Right lobe of liver (tissue), 5 donors: ENCODE results near the gene ALPK1. TPM values are rescaled to one million over a fixed set of nuclear protein-coding genes. Genes with fewer than 3 reads are reported as not detected.

Experiments
- total RNA-seq, 6 experiments: library from RNA; depleted of rRNA in 2 of 6; stranded (reverse); fragments of >200 nt in 2 of 6; fragmentation: NEBNext Ultra II Directional in 3 of 6; extraction: Animal tissue kit (Norgen Biotek cat#: 25700) in 3 of 6; gene quantifications; one replicate each; pipeline versions ENCODE4 v1.1.0 to v1.2.4, GENCODE V29; 2016 to 2023
- donor health status: DM: no; HTN: no; CAD: no.
- donor health status: DM: no; HTN: no; CAD: no.
- donor health status: DM: no; HTN: yes; CAD: no.
- donor health status: DM: no; HTN: yes; CAD: no.

Gene ALPK1
- total RNA-seq, 6 experiments from 2014 or later, result 5.6 to 20.6 (median 9.9) TPM

Other genes with a start within 250 kb of the ALPK1 start
- gene FAM241A, start 151.9 kb upstream of the ALPK1 start, total RNA-seq, result 1 to 10 TPM in 5 of 6 experiments, under 1 TPM in 1; 0.99 to 3.5 (median 2.1) TPM
- 10 to 100 TPM in 4 of 6 experiments, 1 to 10 TPM in 2; 9.2 to 13.8 (median 11.1) TPM for gene AP1AR, start 65.6 kb upstream of the ALPK1 start, total RNA-seq
- 10 to 100 TPM in 1 of 6 experiments, 1 to 10 TPM in 5; 4.7 to 13.4 (median 5.5) TPM for gene TIFA, start 11.5 kb upstream of the ALPK1 start, total RNA-seq
- not detected for gene NEUROG2, start 218.8 kb downstream of the ALPK1 start, total RNA-seq